ENCODE data around the gene ZNF506. TPM values are rescaled to one million over a fixed set of nuclear protein-coding genes. Genes with fewer than 3 reads are reported as not detected.

Gene ZNF506
- total and polyA plus RNA-seq, 2 experiments from 2014 or later: 26.0 to 42.1 TPM

DNA sequence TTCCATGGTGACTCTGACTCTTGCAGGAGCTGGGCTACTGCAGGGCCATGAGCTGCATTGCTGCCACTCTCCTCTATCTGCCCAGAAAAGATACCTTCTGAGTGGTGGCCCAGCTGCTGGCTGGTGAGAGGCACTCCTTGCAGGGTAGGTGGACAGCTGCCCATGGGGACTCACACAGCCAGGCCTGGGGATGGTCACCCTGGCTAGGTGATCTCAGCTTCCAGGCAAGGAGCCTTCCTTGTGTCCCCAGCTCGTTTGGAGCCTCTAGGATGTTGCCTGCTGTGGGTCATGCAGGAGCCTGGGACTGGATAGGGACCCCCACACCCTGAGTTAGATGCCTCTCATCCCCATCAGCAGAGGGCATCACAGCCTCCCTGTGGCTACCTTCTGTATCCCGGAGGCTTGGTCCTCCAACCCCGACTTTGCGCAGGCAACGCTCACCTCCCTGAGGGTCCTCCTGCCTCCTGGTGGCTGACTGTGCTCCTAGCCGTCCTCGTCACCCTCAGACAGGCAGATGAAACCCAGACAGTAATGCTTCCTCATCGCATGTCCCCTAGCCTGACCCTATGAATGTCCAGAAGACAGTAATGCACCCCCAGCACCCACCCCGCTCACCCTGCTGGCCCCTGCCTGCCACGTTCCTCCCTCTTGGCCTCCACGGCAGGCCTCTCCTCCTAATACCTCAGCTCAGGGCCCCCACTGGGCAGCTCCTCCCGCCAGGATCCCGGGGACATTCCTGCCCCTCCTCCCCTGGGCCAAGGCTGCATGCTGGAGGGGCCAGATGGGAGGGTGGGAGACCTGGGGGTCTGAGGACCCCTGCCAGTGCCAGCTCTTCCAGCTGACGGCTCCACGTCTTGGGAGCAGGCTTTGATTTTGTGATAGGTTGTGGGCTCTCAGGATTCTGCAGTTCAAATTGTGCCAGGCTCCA lies 75.0 kb downstream of the ZNF506 start:
- Histone ChIP-seq H4K20me1 (replicated peaks; ENCODE audit: insufficient read depth) (no peaks in the 10 kb centered on the region), H3K4me1 (ENCODE audit: insufficient read depth) (no peaks in the 10 kb centered on the region), H3K27ac (ENCODE audit: low read depth) (no peak overlapping the region), H3K79me2 (replicated peaks; ENCODE audit: insufficient read depth) (no peaks in the 10 kb centered on the region), H3K9me2 (ENCODE audit: insufficient read depth) (0 out of 2 replicates have a peak, but pooled peaks cover 2% of the 10 kb centered on the region), H3K36me3 (ENCODE audit: insufficient read depth) (no peaks in the 10 kb centered on the region), H3K27me3 (ENCODE audit: insufficient read depth) (no peaks in the 10 kb centered on the region), H3K4me3 (no peak overlapping the region), H2AFZ (0 out of 2 replicates have a peak overlapping the region, but pooled peaks have one; percentile 18), H3K4me2 (no peak overlapping the region), H3F3A (replicated peaks; ENCODE audit: low read depth) (no peaks in the 10 kb centered on the region)
- H3K27ac Mint-ChIP-seq: no peak overlapping the region
- H3K9me3 Mint-ChIP-seq: peaks cover 10% of the 10 kb centered on the region; the same call in 1 of the 3 replicates
- no peaks in the 10 kb centered on the region; the same call in 2 of the 3 replicates for H3K36me3 Mint-ChIP-seq (ENCODE audit: low read depth)
- peaks cover 8% of the 10 kb centered on the region for H3K27me3 Mint-ChIP-seq (ENCODE audit: insufficient read depth, low read depth, poor library complexity)
- DNase-seq (ENCODE audit: low spot score) (peak; percentile 68), ATAC-seq (peak; percentile 78)
- TF ChIP-seq, protein P1, sequence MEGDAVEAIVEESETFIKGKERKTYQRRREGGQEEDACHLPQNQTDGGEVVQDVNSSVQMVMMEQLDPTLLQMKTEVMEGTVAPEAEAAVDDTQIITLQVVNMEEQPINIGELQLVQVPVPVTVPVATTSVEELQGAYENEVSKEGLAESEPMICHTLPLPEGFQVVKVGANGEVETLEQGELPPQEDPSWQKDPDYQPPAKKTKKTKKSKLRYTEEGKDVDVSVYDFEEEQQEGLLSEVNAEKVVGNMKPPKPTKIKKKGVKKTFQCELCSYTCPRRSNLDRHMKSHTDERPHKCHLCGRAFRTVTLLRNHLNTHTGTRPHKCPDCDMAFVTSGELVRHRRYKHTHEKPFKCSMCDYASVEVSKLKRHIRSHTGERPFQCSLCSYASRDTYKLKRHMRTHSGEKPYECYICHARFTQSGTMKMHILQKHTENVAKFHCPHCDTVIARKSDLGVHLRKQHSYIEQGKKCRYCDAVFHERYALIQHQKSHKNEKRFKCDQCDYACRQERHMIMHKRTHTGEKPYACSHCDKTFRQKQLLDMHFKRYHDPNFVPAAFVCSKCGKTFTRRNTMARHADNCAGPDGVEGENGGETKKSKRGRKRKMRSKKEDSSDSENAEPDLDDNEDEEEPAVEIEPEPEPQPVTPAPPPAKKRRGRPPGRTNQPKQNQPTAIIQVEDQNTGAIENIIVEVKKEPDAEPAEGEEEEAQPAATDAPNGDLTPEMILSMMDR (conservative IDR thresholded peaks at IDR 0.05; ENCODE audit: low read depth in 2 of 2): peak; percentile 37 to 77
- TF ChIP-seq POLR2AphosphoS5 (IDR thresholded peaks at IDR 0.05; ENCODE audit: low read depth): no peak
- H3K4me1 Mint-ChIP-seq: no peaks in the 10 kb centered on the region
- H3K4me3 Mint-ChIP-seq: no peak overlapping the region

DNA sequence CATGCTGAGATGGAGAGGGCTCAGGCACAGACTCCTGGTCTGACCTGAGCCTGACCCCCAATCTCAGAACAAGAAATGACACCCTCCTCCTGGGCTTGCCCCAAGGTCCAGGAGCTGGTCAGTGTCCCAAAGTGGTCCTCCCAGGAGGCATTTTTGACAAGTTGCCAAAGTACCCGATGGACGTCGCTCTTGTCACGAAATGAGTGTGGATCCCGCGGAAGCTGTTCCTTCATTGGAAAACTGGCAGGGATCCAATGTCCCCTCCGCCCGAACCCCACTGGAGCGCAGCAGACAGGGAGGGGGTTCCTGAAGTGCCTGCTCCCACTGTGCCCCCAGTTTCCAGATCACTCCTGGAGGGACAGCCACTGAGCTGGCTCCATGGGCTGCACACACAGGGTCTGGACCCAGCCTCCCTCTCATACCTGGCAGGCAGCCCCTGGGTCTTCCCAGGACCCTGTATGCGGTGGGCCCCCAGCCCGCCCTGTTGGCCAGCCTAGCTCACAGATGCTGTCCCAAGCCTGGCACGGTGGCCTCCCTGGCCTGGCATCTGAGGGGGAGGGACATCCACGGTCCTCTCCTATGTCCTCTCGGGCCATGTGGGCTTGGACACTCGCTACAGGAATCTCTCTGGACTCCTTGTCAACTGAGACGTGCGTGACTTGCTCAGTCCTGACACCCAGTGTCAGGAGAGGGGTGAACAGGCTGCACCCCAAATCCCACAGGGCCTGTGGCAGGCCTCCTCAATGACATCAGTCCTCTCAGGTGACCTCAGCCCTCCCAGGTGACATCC lies 75.9 kb downstream of the ZNF506 start:
- no peak overlapping the region for H3K4me3 Mint-ChIP-seq
- no peaks in the 10 kb centered on the region for H3K4me1 ChIP-seq (ENCODE audit: insufficient read depth)
- no peak overlapping the region for H3K4me2 ChIP-seq
- H3K9me2 ChIP-seq (ENCODE audit: insufficient read depth): 0 out of 2 replicates have a peak, but pooled peaks cover 2% of the 10 kb centered on the region
- no peaks in the 10 kb centered on the region for H3K36me3 ChIP-seq (ENCODE audit: insufficient read depth)
- H3K27me3 ChIP-seq (ENCODE audit: insufficient read depth): no peaks in the 10 kb centered on the region
- no peak overlapping the region for H3K27ac ChIP-seq (ENCODE audit: low read depth)
- no peaks in the 10 kb centered on the region for H4K20me1 ChIP-seq (replicated peaks; ENCODE audit: insufficient read depth)
- H3K4me3 ChIP-seq: no peak overlapping the region
- DNase-seq (ENCODE audit: low spot score) (no peak), ATAC-seq (no peak)
- peaks cover 12% of the 10 kb centered on the region; the same call in 1 of the 3 replicates for H3K9me3 Mint-ChIP-seq
- H3K4me1 Mint-ChIP-seq: no peaks in the 10 kb centered on the region
- TF ChIP-seq, protein P2, sequence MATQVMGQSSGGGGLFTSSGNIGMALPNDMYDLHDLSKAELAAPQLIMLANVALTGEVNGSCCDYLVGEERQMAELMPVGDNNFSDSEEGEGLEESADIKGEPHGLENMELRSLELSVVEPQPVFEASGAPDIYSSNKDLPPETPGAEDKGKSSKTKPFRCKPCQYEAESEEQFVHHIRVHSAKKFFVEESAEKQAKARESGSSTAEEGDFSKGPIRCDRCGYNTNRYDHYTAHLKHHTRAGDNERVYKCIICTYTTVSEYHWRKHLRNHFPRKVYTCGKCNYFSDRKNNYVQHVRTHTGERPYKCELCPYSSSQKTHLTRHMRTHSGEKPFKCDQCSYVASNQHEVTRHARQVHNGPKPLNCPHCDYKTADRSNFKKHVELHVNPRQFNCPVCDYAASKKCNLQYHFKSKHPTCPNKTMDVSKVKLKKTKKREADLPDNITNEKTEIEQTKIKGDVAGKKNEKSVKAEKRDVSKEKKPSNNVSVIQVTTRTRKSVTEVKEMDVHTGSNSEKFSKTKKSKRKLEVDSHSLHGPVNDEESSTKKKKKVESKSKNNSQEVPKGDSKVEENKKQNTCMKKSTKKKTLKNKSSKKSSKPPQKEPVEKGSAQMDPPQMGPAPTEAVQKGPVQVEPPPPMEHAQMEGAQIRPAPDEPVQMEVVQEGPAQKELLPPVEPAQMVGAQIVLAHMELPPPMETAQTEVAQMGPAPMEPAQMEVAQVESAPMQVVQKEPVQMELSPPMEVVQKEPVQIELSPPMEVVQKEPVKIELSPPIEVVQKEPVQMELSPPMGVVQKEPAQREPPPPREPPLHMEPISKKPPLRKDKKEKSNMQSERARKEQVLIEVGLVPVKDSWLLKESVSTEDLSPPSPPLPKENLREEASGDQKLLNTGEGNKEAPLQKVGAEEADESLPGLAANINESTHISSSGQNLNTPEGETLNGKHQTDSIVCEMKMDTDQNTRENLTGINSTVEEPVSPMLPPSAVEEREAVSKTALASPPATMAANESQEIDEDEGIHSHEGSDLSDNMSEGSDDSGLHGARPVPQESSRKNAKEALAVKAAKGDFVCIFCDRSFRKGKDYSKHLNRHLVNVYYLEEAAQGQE (IDR thresholded peaks at IDR 0.05; ENCODE audit: unreplicated experiment): no peak
- no peak for TF ChIP-seq ZNF331 (CRISPR knock-in tag; IDR thresholded peaks at IDR 0.05; ENCODE audit: low read depth)
- no peak for TF ChIP-seq EZH2 (IDR thresholded peaks at IDR 0.05; ENCODE audit: low read depth, unreplicated experiment)
- no peak for TF ChIP-seq ZNF114 (CRISPR knock-in tag; IDR thresholded peaks at IDR 0.05)
- TF ChIP-seq EZH2phosphoT487 (IDR thresholded peaks at IDR 0.05; ENCODE audit: unreplicated experiment): no peak
- TF ChIP-seq, protein P1 (conservative IDR thresholded peaks at IDR 0.05; ENCODE audit: low read depth in 2 of 2): 0 out of 4 replicates have a peak, but pooled peaks of 1 of the 2 experiments have one; percentile 17
- peaks cover 10% of the 10 kb centered on the region for H3K27me3 Mint-ChIP-seq (ENCODE audit: insufficient read depth, low read depth, poor library complexity)
- H3K79me2 ChIP-seq (replicated peaks; ENCODE audit: insufficient read depth): no peaks in the 10 kb centered on the region
- H3F3A ChIP-seq (replicated peaks; ENCODE audit: low read depth): no peaks in the 10 kb centered on the region
- no peak overlapping the region for H3K27ac Mint-ChIP-seq
- no peak overlapping the region for H2AFZ ChIP-seq
- no peaks in the 10 kb centered on the region; the same call in 2 of the 3 replicates for H3K36me3 Mint-ChIP-seq (ENCODE audit: low read depth)

Data from GM23338 (cell line).